Stimulated activated CD8-positive, alpha-beta memory T cell treated with anti-CD3 and anti-CD28 coated beads, Interleukin-15, amount 100 ng/mL, for 1 hour (primary cell): ENCODE results near the gene BGN.

Experiments
- DNase-seq: peaks from one replicate; pipeline ENCODE4 v3.0.0-alpha.2; 2020; ENCODE audit warnings: low read depth

BGN gene

DNA sequence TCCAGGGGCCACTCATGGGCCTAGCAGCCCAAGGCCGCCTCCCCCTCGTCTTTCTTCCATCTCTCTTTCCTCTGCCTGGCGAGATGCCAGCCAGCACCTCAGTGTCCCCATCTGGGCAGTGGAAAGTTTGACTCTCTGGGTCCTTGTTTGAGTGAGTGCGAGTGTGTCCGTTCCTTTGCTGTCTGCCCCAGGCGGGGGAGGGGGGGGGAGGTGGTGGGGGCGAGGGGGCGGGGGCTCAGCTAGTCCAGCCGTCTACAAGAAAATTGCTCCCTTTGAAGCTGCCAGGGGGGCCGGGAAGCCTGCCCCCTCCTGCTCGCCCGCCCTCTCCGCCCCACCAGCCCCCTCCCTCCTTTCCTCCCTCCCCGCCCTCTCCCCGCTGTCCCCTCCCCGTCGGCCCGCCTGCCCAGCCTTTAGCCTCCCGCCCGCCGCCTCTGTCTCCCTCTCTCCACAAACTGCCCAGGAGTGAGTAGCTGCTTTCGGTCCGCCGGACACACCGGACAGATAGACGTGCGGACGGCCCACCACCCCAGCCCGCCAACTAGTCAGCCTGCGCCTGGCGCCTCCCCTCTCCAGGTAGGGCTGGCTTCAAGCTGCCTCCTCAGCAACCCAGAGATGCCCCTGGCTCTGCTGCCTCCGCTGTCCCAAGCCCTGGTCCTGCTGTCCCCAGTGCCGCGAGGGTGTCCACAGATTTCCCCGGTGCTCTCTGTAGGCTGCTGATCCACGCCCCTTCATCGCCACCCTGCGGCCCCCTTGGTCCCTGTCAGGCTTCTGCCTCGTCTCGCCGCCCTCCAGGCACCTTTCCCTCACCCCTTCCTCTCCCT, at the start of gene BGN:
TSS of gene BGN (plus strand) at position 440 of the 821 bp plus-strand sequence. CDS start 9,652 bp downstream, outside the sequence.
- no peak for DNase-seq

DNA sequence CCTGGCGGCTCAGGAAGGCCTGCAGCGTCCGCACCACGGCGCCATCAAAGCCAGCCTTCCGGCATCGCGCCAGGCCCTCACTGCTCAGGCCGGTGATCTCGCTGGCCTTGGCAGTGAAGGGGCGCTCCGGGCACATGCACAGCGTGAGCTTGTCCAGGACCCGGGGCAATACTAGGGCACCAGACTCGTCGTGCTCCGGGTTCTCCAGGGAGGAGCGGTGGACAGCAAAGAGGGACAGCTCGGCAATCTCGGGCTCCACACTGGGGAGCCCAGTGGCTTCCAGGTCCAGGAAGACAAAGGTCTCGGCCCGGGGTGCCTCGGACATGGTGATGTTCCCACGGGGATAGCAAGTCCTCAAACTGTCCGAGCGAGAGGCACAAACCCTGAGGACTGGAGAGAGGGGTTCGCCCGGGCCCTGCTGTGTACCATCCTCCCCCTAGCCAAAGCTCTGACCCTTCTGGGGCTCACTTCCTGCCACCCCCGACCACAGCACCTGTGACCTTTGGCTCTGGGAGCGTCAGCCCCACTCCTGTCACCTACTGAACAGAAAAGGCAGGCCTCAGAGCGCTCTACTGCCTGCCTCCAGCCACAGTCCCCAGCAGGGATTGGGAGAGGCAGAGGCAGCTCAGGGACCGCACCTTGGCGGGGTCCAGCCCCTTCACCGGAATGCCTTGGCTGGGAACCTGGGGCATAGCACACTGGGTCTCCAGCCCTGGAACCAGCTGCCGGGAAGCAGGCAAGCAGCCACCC, 49.5 kb upstream of the BGN start:
- DNase-seq, result no peak

GRCh38 chrX:153445856-153446635, 48.7 kb upstream of the BGN start, which contains the start of gene TREX2:
Gene TREX2 (minus strand): TSS chrX:153446056. CDS start chrX:153445430, 626 bp downstream.
- DNase-seq, result no peak

GRCh38 chrX:153446636-153446936, 48.2 kb upstream of the BGN start:
- DNase-seq, result no peak

DNA sequence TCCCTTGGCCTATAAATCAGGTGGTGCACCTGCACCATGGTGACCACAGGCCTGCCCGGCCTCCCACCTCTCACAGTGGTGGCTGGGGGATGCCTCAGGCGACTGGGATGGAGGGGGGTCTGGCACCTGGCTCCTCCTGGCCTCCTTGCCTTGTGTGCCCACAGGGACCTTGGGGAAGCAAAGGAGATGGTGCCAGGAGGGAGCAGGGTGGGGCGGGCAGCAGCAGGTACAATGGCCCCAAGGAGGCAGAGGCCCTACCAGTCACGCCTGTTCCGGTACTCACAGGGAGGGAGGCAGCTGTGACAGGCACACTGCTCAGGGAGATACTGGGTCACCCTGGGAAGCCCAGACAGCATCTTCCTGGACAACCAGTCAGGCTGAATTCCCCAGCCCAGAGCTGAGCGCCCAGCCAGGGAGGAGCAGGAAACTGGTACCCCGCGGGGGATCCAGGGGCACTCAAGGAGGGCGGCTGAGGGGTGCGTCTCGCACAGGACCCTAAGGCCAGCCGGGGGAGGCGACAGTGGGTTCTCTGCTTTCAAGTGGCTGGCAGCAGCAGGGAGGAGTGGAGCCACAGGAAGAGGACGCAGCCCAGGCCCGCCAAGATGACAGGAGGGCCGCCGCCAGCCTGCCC, 47.7 kb upstream of the BGN start:
- no peak for DNase-seq

- no peak for DNase-seq
Measured at GRCh38 chrX:153447581-153447960, 47.2 kb upstream of the BGN start.

DNA sequence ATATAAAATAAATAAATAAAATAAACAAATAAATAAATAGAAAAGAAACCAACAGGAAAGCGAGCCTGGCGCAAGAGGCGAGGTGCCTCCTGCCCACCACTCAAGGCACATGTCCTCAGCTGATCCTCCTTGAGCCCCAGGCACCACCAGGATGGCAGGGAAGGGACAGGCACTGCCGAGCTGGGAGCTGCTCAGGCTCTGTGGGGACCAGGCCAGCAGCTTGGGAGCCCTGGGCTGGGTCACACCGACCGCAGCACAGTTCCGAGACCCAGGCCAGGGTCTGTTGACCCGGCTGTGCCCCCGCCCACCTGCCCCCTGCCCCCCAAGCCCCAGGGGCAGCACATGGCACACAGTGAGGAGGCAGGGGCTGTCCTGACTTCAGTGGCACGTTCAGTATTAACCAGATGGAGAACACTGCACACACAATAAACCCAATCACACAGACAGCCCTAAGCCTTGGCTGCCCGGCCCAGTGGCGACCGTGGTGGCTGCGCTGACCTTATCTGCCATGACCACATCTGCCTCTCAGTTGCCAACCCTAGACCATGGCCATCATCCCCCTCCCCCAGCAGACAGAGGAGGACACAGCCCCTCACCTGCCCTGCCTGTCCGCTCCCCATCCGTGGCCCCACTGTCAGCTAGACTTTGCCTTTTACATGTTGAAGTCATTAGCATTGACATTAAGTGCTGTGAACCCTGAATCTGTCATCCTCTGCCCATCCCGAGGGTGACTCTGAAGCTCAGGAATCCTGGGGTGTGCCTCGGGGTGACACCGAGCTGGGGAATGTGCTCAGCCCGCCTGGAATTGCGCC, 46.0 kb upstream of the BGN start:
- DNase-seq, result no peak

DNA sequence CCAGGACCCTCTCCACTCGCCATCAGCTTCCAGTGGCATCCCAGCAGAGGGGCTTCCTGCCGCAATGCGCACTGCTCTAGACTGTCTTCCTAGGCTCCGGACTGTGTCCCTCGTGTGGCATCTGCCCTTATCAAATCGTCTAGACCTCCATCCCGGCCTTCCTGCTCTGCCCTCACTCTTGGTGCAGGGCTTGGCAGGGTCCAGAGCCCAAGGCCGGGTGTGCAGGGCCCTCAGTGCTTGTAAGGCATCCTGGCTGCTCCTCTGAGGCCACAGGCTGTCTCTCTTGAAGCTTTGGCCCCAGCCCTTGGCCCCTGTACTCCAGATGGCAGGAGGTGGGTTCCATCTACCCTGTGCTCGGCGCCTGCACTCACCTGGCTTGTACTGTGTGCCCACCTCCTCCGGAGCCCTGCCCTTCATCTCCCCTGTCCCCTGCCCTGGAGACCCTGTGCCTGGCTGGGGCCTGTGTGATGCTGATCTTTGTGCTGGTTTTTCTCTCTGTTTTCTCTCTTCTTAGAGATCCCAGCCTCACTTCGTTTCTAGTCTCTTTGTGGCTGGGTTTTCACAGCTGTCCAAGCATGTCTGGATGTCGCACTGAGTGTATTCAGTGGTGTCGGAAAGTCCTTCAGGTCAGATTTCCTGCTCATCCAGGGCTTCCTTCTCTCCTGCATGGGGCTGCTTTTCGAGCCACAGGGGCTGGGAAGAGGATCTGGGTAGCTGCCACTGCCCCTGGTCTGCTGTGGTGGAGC, 45.2 kb upstream of the BGN start:
- DNase-seq, result no peak

- DNase-seq, result no peak
Measured at GRCh38 chrX:153450114-153450948, 44.4 kb upstream of the BGN start.

DNA sequence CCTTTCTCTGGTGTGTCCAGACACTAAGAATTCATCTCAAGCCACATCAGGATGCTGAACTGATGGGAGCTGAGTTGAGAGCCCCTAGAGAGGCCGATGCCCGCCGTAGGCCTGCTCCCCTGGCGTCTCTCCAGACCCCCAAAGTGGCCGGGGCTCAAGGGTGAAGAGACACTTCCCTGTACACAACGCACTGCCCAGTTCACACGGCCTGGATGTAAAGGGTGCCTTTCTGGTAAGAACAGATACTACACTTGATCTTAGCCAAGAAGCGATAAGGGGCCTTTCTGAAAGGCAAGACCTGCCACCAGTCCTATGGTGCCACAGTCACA, 43.9 kb upstream of the BGN start:
- DNase-seq, result no peak

- DNase-seq, result no peak
Measured at GRCh38 chrX:153454901-153455550, 39.8 kb upstream of the BGN start.

GRCh38 chrX:153455571-153455970, 39.2 kb upstream of the BGN start:
- no peak for DNase-seq

- DNase-seq, result no peak
Measured at GRCh38 chrX:153456161-153456560, 38.6 kb upstream of the BGN start.

DNA sequence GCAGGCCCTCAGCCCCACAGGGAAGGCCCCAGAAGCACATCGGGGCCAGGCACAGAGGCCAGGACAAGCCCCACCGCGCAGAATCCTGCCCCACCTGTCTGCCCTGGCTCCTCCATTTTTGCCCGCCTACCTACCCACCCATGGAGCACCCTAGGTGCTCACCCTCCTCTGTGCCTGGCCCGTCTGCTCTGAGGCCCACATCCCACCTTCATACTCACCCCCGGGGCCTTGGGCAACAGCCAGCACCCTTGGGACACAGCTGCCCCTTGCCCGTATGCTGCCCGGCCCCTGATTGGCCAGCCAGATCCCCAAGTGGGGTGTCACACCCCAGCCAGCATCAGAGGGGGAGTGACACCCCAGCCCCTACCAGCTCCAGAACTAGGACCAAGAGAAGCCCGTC, 38.1 kb upstream of the BGN start:
- DNase-seq, result no peak

GRCh38 chrX:153457136-153457825, 37.5 kb upstream of the BGN start:
- no peak for DNase-seq

- no peak for DNase-seq
Measured at GRCh38 chrX:153457827-153458466, 36.8 kb upstream of the BGN start.

DNA sequence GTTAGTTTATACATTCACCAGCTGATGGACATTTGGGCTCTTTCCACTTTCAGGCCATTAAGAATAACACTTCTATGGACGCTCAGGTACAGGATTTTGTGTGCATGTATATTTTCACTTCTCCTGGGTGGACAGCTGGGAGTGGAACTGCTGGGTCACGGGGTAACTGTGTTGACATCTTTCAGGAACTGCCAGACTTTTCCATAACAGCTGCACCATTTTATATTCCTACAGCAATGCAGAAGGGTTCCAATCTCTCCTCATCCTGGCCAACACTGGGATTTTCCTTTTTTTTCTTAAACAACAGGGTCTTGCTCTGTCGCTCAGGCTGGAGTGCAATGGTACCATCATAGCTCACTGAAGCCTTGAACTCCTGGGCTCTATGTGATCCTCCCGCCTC, 36.3 kb upstream of the BGN start:
- no peak for DNase-seq

GRCh38 chrX:153459986-153460385, 34.8 kb upstream of the BGN start:
- DNase-seq, result no peak
